Right lung (tissue), 5 donors: Measurements from ENCODE around the gene RAB35. TPM values are rescaled to one million over a fixed set of nuclear protein-coding genes. Genes with fewer than 3 reads are reported as not detected.
"Not testable (repeated sequence)": the region's sequence is repeated elsewhere in the genome, so short reads cannot be mapped to it uniquely, and the experiment has no call there.

Experiments used
- DNase-seq, 2 donors: peaks; one replicate each; pipeline ENCODE4 v3.0.0-alpha.2; 2013
- polyA plus RNA-seq, 5 donors: library from polyadenylated mRNA; unstranded; fragments of 120-200 nt; gene quantifications; one replicate each; pipeline versions ENCODE4 v1.2.1 to v1.2.3, GENCODE V29; 2013; ENCODE audit warnings: inconsistent platforms in 1 of 5, low replicate concordance in 1 of 5; ENCODE audit not compliant: insufficient read length in 5 of 5, insufficient read depth in 1 of 5

Gene RAB35
- polyA plus RNA-seq, 5 donors: 32.9 to 42.9 (median 35.5) TPM

- no peak for DNase-seq
Observed at GRCh38 chr12:120064054-120064940, 52.3 kb downstream of the RAB35 start.

GRCh38 chr12:120062976-120063579 lies 53.5 kb downstream of the RAB35 start:
- DNase-seq: no peak

GRCh38 chr12:120061575-120062214 lies 54.9 kb downstream of the RAB35 start:
- no peak for DNase-seq

DNA sequence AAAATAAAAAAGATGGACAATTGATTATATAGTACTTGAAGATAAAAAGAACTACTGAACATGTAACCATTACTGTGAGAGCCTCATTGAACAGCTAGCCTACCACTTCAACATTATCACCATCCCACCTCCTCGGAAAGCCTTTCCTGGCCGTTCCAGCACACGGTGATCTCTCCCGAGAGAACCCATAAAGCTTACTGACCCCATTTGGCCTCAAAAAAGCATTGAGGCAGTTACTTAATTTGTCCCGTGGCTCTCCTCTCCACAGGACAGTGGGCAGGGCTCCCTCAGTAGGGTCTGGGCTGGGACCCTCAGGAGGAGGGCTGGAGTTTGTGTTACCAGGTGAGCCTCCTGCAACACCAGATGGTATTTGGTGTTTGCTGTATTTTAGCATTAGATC lies 55.8 kb downstream of the RAB35 start:
- no peak for DNase-seq

- no peak for DNase-seq
Observed at GRCh38 chr12:120060196-120060595, 56.4 kb downstream of the RAB35 start.

- DNase-seq: no peak
Observed at GRCh38 chr12:120056739-120057138, 59.8 kb downstream of the RAB35 start.

DNA sequence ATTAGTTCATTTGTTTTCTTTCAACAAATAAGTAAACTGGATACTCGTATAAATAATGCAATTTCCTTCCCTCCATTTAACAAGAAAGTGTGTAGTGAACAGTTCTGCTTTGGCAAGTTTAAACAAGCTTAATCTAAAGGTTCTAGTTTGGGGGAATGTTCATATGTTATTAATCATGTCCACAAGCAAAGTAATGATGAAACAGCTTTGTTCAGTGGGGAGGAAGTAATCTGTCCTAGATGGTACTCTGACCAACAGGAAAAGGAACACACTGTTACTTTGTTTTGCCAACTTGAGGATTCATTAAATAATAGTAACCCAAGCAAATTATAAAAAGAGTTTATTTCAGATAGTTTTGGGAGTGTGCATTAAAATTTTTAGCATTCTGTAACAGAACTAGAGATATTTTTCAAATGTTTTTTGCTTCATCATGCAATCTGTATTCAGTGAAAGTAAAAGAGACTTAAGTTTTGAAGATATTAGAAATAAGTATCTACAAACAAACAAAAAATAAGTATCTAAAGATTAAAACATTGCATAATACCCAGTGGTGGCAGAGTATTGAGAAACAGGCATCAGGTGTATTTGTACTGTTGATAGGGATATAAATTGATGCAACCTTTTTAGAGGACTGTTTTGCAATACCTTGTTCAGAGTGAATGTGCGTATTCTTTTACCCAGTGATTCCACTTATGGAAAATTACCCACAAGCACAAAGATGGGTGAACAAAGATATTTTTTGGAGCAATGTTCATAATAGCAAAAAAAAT lies 61.1 kb downstream of the RAB35 start:
- no peak for DNase-seq

DNA sequence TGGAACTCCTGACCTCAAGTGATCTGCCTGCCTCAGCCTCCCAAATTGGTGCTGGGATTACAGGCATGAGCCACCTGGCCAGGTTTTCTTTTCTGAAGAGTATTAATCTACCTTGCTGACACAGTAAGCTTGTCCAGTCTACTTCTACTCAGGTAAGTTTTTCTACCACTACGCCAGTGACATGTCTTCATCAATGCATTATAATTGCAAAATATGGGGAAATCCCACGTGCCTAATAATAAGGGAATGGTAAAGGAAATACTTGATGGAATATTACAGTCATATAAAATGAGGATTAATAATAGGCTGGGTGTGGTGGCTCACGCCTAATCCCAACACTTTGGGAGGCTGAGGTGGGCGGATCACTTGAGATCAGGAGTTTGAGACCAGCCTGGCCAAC lies 62.3 kb downstream of the RAB35 start:
- DNase-seq: no peak

GRCh38 chr12:120051535-120051934 lies 65.0 kb downstream of the RAB35 start:
- DNase-seq: no peak

DNA sequence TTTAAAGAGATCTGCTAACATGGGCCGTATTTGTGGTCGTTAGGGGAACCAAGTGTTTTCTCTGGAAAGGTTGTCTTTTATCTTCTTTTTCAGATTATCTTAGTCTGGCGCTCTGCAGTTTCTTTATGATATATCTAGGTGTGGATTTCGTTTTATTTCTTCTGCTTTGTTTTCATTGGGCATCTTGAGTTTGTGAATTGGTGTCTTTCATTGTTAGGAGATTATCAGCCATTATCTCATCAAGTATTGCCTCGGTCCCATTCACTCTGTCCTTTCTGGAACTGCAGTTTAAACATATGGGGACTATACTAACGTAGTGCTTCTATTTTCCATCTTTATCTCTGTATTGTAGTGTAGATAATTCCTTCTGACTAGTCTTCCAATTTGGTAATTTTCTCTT lies 67.1 kb downstream of the RAB35 start:
- DNase-seq: no peak

GRCh38 chr12:120048263-120048662 lies 68.3 kb downstream of the RAB35 start:
- DNase-seq: no peak

- DNase-seq: no peak
Observed at GRCh38 chr12:120047072-120047471, 69.5 kb downstream of the RAB35 start.

DNA sequence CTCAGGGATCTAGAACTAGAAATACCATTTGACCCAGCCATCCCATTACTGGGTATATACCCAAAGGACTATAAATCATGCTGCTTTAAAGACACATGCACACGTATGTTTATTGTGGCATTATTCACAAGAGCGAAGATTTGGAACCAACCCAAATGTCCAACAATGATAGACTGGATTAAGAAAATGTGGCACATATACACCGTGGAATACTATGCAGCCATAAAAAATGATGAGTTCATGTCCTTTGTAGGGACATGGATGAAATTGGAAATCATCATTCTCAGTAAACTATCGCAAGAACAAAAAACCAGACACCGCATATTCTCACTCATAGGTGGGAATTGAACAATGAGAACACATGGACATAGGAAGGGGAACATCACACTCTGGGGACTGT lies 71.2 kb downstream of the RAB35 start:
- DNase-seq: not testable (repeated sequence)

Other genes with a start within 250 kb of the RAB35 start
- gene CIT, start 239.4 kb downstream of the RAB35 start, polyA plus RNA-seq: 10 to 100 TPM; 14.5 to 28.9 (median 23.6) TPM
- gene BICDL1, start 127.5 kb downstream of the RAB35 start, polyA plus RNA-seq: 1 to 10 TPM; 1.6 to 4.0 (median 2.8) TPM
- gene GCN1, start 78.0 kb upstream of the RAB35 start, polyA plus RNA-seq: 10 to 100 TPM; 40.0 to 58.9 (median 50.0) TPM
- gene RPLP0, start 84.4 kb upstream of the RAB35 start, polyA plus RNA-seq: 1,000 to 10,000 TPM; 3,371 to 3,973 (median 3,732) TPM
- gene PXN, start 149.0 kb upstream of the RAB35 start, polyA plus RNA-seq: 10 to 100 TPM; 48.6 to 74.2 (median 65.0) TPM
- 1 to 10 TPM in 1 of 5 donors, under 1 TPM in 1, not detected in 3; 0.94 to 1.4 TPM for gene RNU4-2, start 175.2 kb upstream of the RAB35 start, polyA plus RNA-seq
- not detected for gene RNU4-1, start 176.5 kb upstream of the RAB35 start, polyA plus RNA-seq
- 1 to 10 TPM; 2.5 to 4.7 (median 2.9) TPM for gene SIRT4, start 185.6 kb upstream of the RAB35 start, polyA plus RNA-seq
- gene PLA2G1B, start 211.0 kb upstream of the RAB35 start, polyA plus RNA-seq: 1 to 10 TPM in 3 of 5 donors, under 1 TPM in 2; 0.87 to 2.7 (median 2.0) TPM